NT2/D1 (cell line): ENCODE measurements around the gene DUSP22.

Experiments used
- DNase-seq: peaks from one replicate; pipeline ENCODE4 v3.0.0-alpha.2; 2011; ENCODE audit warnings: low read depth, low spot score
- H3K27me3 ChIP-seq: 2 replicates; pipeline ENCODE4 v1.6.0; 2011; ENCODE audit warnings: mild to moderate bottlenecking; ENCODE audit not compliant: insufficient read length, insufficient read depth
- H3K36me3 ChIP-seq: 2 replicates; pipeline ENCODE4 v1.6.1; 2011; ENCODE audit warnings: mild to moderate bottlenecking, low read length, mixed read lengths; ENCODE audit not compliant: insufficient read depth, insufficient read length
- H3K4me1 ChIP-seq: 2 replicates; pipeline ENCODE4 v1.5.1; 2011; ENCODE audit not compliant: insufficient read depth, insufficient read length
- H3K4me3 ChIP-seq: 2 replicates; pipeline ENCODE4 v1.5.1; 2011; ENCODE audit warnings: low read depth; ENCODE audit not compliant: insufficient read length
- H3K9ac ChIP-seq: 2 replicates; pipeline ENCODE4 v1.6.0; 2011; ENCODE audit warnings: low read depth; ENCODE audit not compliant: insufficient read length
- H3K9me3 ChIP-seq: 2 replicates; pipeline ENCODE4 v1.5.1; 2011; ENCODE audit warnings: mild to moderate bottlenecking, low read length; ENCODE audit not compliant: insufficient read depth
- SUZ12 ChIP-seq: IDR thresholded peaks from 2 replicates; pipeline ENCODE4 v1.6.1; 2011; ENCODE audit not compliant: insufficient read length, insufficient read depth; ENCODE audit errors: extremely low read depth
- YY1 ChIP-seq: IDR thresholded peaks from 2 replicates; pipeline ENCODE4 v1.6.1; 2011; ENCODE audit not compliant: insufficient read length, insufficient read depth
- ZNF274 ChIP-seq: IDR thresholded peaks from 2 replicates; pipeline ENCODE4 v1.6.1; 2011; ENCODE audit warnings: mild to moderate bottlenecking, low read depth, low read length

The DUSP22 gene

GRCh38 chr6:320351-321157, 28.3 kb downstream of the DUSP22 start:
- DNase-seq: no peak
- Histone ChIP-seq H3K36me3 (no peaks in the 10 kb centered on the region), H3K27me3 (peaks cover 97% of the 10 kb centered on the region), H3K9me3 (no peaks in the 10 kb centered on the region), H3K4me3 (no peak overlapping the region), H3K9ac (no peak overlapping the region), H3K4me1 (peaks cover 5% of the 10 kb centered on the region)
- TF ChIP-seq YY1 (no peak), ZNF274 (no peak), SUZ12 (no peak)

GRCh38 chr6:321158-321438, 28.8 kb downstream of the DUSP22 start:
- Histone ChIP-seq H3K4me3 (no peak overlapping the region), H3K27me3 (peaks cover 93% of the 10 kb centered on the region), H3K36me3 (no peaks in the 10 kb centered on the region), H3K9ac (no peak overlapping the region), H3K4me1 (peaks cover 5% of the 10 kb centered on the region), H3K9me3 (no peaks in the 10 kb centered on the region)
- no peak for DNase-seq
- TF ChIP-seq SUZ12: no peak
- no peak for TF ChIP-seq ZNF274
- TF ChIP-seq YY1: no peak

- H3K9ac ChIP-seq: no peak overlapping the region
These were observed 29.4 kb downstream of the DUSP22 start for GRCh38 chr6:321536-322258.

GRCh38 chr6:322259-322930, 30.1 kb downstream of the DUSP22 start:
- DNase-seq: no peak
- H3K36me3 ChIP-seq: peaks cover 4% of the 10 kb centered on the region
- peaks cover 5% of the 10 kb centered on the region for H3K4me1 ChIP-seq
- TF ChIP-seq ZNF274: no peak
- TF ChIP-seq YY1: no peak
- no peak for TF ChIP-seq SUZ12
- H3K9me3 ChIP-seq: no peaks in the 10 kb centered on the region
- peaks cover 92% of the 10 kb centered on the region for H3K27me3 ChIP-seq
- H3K4me3 ChIP-seq: no peak overlapping the region
- no peak overlapping the region for H3K9ac ChIP-seq

More at GRCh38 chr6:321536-322258, 29.4 kb downstream of the DUSP22 start:
- DNase-seq: no peak
- Histone ChIP-seq H3K9me3 (no peaks in the 10 kb centered on the region), H3K4me3 (no peak overlapping the region), H3K36me3 (peaks cover 1% of the 10 kb centered on the region), H3K27me3 (peaks cover 92% of the 10 kb centered on the region), H3K4me1 (peaks cover 5% of the 10 kb centered on the region)
- TF ChIP-seq ZNF274: no peak
- no peak for TF ChIP-seq SUZ12
- no peak for TF ChIP-seq YY1

GRCh38 chr6:322940-323729, 30.8 kb downstream of the DUSP22 start:
- H3K4me3 ChIP-seq: no peak overlapping the region
- H3K27me3 ChIP-seq: peaks cover 92% of the 10 kb centered on the region
- TF ChIP-seq YY1 (no peak), ZNF274 (no peak), SUZ12 (no peak)
- no peak for DNase-seq
- no peaks in the 10 kb centered on the region for H3K9me3 ChIP-seq
- peaks cover 4% of the 10 kb centered on the region for H3K36me3 ChIP-seq
- peaks cover 5% of the 10 kb centered on the region for H3K4me1 ChIP-seq
- H3K9ac ChIP-seq: no peak overlapping the region

- peaks cover 5% of the 10 kb centered on the region for H3K4me1 ChIP-seq
- H3K36me3 ChIP-seq: peaks cover 4% of the 10 kb centered on the region
- peaks cover 92% of the 10 kb centered on the region for H3K27me3 ChIP-seq
- H3K9ac ChIP-seq: no peak overlapping the region
- TF ChIP-seq SUZ12 (no peak), ZNF274 (no peak), YY1 (no peak)
- no peak for DNase-seq
- no peaks in the 10 kb centered on the region for H3K9me3 ChIP-seq
- H3K4me3 ChIP-seq: no peak overlapping the region
These were observed 31.4 kb downstream of the DUSP22 start for GRCh38 chr6:323730-324088.
